Vagina (tissue), 2 donors: ENCODE measurements around the gene ROPN1B. TPM values are rescaled to one million over a fixed set of nuclear protein-coding genes. Genes with fewer than 3 reads are reported as not detected.

Experiments
- DNase-seq, 2 donors: peaks; one replicate each; pipeline ENCODE4 v3.0.0-alpha.2; 2017; ENCODE audit errors: extremely low spot score in 2 of 2
- H3K27ac ChIP-seq: fragments of 200-600 bp; sonication (generic); one replicate; pipeline ENCODE4 v1.5.1; 2019
- H3K27me3 ChIP-seq: fragments of 200-600 bp; sonication (generic); one replicate; pipeline ENCODE4 v1.5.1; 2019
- H3K36me3 ChIP-seq, 2 donors: fragments of 200-600 bp; sonication (generic); one replicate each; pipeline ENCODE4 v1.5.1; 2017 to 2019
- H3K4me1 ChIP-seq: fragments of 200-600 bp; sonication (generic); one replicate; pipeline ENCODE4 v1.5.1; 2019
- H3K4me3 ChIP-seq, 2 donors: fragments of 200-600 bp; sonication (generic); 1 replicate in 1 of 2; 2 replicates in 1 of 2; pipeline ENCODE4 v1.5.1; 2016 to 2019
- H3K9me3 ChIP-seq: fragments of 200-600 bp; sonication (generic); one replicate; pipeline ENCODE4 v1.5.1; 2019
- POLR2A ChIP-seq, 2 donors: fragments of 450-650 bp; IDR thresholded peaks; one replicate each; pipeline ENCODE4 v1.6.1; 2017; ENCODE audit warnings: antibody characterized with exemption in 2 of 2, mild to moderate bottlenecking in 2 of 2, moderate library complexity in 2 of 2
- POLR2AphosphoS5 ChIP-seq, 2 donors: sonication (generic); formaldehyde crosslinking; IDR thresholded peaks; one replicate each; pipeline ENCODE4 v1.9.0; 2017; ENCODE audit warnings: antibody characterized with exemption in 2 of 2, mild to moderate bottlenecking in 2 of 2, low read depth in 1 of 2; ENCODE audit not compliant: insufficient read depth in 1 of 2
- intact Hi-C: fragments of 100-400 bp; cut with DNase I; formaldehyde crosslinking; loops from one replicate; pipeline ENCODE4 v1.15.1; 2023
- total RNA-seq: library from RNA; depleted of rRNA; stranded (reverse); fragments of >200 nt; gene quantifications from one replicate; pipeline ENCODE4 v1.2.3, GENCODE V29; 2016
- TF ChIP-seq, protein P1 (sequence below), 3 experiments: fragments of 450-650 bp in 2 of 3; fragments of 200-600 bp in 1 of 3; sonication (generic) in 1 of 3; IDR thresholded peaks; one replicate each; pipeline ENCODE4 v1.5.1; 2017 to 2019; ENCODE audit warnings: antibody characterized with exemption in 3 of 3, mild to moderate bottlenecking in 2 of 3, moderate library complexity in 2 of 3

The ROPN1B gene
- total RNA-seq, 1 donor from 2014 or later = not detected

DNA sequence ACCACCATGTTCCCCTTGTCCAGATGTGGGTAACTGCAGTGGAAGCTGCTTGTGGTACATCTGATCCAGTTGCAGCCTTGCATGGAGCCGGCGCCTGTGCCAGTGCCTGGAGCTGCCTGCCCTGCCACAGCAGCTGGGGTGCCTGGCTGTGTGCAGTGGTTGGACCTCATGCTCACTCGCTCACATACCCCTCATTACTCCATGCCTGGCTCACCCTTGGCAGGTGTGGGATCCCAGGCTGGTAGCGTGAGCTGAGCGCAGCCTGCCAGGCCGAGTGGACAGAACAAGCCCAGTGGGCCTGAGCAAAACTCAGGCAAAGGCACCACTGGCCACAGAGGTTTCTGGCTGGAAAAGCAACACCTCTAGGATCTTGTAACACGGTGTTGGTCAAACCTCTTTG is 35.7 kb downstream of the ROPN1B start:
- H3K27me3 ChIP-seq = no peaks in the 10 kb centered on the region
- no peaks in the 10 kb centered on the region for H3K4me1 ChIP-seq
- no peak overlapping the region for H3K27ac ChIP-seq
- TF ChIP-seq, protein P1, sequence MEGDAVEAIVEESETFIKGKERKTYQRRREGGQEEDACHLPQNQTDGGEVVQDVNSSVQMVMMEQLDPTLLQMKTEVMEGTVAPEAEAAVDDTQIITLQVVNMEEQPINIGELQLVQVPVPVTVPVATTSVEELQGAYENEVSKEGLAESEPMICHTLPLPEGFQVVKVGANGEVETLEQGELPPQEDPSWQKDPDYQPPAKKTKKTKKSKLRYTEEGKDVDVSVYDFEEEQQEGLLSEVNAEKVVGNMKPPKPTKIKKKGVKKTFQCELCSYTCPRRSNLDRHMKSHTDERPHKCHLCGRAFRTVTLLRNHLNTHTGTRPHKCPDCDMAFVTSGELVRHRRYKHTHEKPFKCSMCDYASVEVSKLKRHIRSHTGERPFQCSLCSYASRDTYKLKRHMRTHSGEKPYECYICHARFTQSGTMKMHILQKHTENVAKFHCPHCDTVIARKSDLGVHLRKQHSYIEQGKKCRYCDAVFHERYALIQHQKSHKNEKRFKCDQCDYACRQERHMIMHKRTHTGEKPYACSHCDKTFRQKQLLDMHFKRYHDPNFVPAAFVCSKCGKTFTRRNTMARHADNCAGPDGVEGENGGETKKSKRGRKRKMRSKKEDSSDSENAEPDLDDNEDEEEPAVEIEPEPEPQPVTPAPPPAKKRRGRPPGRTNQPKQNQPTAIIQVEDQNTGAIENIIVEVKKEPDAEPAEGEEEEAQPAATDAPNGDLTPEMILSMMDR (IDR thresholded peaks at IDR 0.05) = no peak
- TF ChIP-seq POLR2AphosphoS5 (IDR thresholded peaks at IDR 0.05; ENCODE audit: insufficient read depth in 1 of 2, low read depth in 1 of 2) = no peak
- TF ChIP-seq POLR2A (IDR thresholded peaks at IDR 0.05) = no peak
- H3K4me3 ChIP-seq = no peak overlapping the region
- no peak for DNase-seq
- H3K36me3 ChIP-seq = peaks cover 0 to 34% of the 10 kb centered on the region in 2 donors
- no peaks in the 10 kb centered on the region for H3K9me3 ChIP-seq
- intact Hi-C loops = no loop called here

DNA sequence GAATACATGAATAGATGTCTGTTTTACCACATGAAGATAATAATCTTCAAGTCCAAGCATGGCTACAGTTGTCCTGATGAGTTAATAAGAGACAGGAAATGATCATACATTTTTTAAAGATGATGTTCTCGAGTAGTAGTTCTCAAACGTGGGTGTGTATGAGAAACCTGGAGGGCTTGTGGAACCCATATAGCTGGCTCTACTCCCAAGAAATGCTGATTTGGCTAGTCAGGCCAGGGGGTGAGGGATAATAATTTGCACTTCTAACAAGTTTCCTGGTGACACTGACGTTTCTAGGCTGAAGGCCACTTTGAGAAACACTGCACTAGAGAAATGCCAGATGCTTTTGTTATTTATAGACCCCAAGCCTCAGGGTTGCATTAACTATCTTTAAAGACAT is 37.0 kb downstream of the ROPN1B start:
- Histone ChIP-seq H3K4me3 (no peak overlapping the region), H3K36me3 (peaks cover 0 to 34% of the 10 kb centered on the region in 2 donors), H3K9me3 (no peaks in the 10 kb centered on the region), H3K4me1 (no peaks in the 10 kb centered on the region), H3K27me3 (no peaks in the 10 kb centered on the region), H3K27ac (no peak overlapping the region)
- DNase-seq = no peak
- TF ChIP-seq POLR2A (IDR thresholded peaks at IDR 0.05) (no peak), POLR2AphosphoS5 (IDR thresholded peaks at IDR 0.05; ENCODE audit: insufficient read depth in 1 of 2, low read depth in 1 of 2) (no peak)
- TF ChIP-seq, protein P1 (IDR thresholded peaks at IDR 0.05) = no peak
- intact Hi-C loops = no loop called here

- H3K4me3 ChIP-seq = no peak overlapping the region
- intact Hi-C loops = no loop called here
- peak in 1 of 2 donors; percentile 52 for DNase-seq
- H3K9me3 ChIP-seq = no peaks in the 10 kb centered on the region
- H3K4me1 ChIP-seq = no peaks in the 10 kb centered on the region
- H3K27me3 ChIP-seq = no peaks in the 10 kb centered on the region
- H3K36me3 ChIP-seq = peaks cover 0 to 46% of the 10 kb centered on the region in 2 donors
- H3K27ac ChIP-seq = no peak overlapping the region
- TF ChIP-seq POLR2A (IDR thresholded peaks at IDR 0.05) = no peak
- no peak for TF ChIP-seq POLR2AphosphoS5 (IDR thresholded peaks at IDR 0.05; ENCODE audit: insufficient read depth in 1 of 2, low read depth in 1 of 2)
- TF ChIP-seq, protein P1 (IDR thresholded peaks at IDR 0.05) = no peak
Measured at GRCh38 chr3:126008219-126008618, 39.2 kb downstream of the ROPN1B start.

DNA sequence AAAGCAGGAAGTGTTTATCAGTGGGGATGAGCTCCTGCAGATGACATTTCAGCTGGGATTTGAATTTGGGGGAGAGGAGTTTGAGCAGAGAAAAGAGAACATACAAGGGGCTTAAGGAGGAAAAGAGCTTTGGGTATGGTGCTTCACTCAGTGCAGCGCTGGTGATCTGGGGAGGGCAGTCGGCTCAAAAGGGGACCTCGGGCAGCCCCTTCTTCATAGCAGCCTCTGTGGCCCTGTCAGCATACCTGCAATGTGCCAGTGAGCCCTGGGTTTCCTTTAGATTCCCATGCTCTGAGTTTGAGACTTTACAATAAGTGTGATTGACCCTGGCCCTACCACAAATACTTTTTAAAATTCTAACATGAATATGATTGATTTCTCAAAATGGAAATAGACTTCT is 40.2 kb downstream of the ROPN1B start:
- peaks cover 0 to 55% of the 10 kb centered on the region in 2 donors for H3K36me3 ChIP-seq
- no peaks in the 10 kb centered on the region for H3K9me3 ChIP-seq
- DNase-seq = no peak
- no peak overlapping the region for H3K27ac ChIP-seq
- intact Hi-C loops = no loop called here
- no peak overlapping the region for H3K4me3 ChIP-seq
- H3K4me1 ChIP-seq = no peaks in the 10 kb centered on the region
- H3K27me3 ChIP-seq = no peaks in the 10 kb centered on the region
- TF ChIP-seq, protein P1 (IDR thresholded peaks at IDR 0.05) = no peak
- TF ChIP-seq POLR2A (IDR thresholded peaks at IDR 0.05) (no peak), POLR2AphosphoS5 (IDR thresholded peaks at IDR 0.05; ENCODE audit: insufficient read depth in 1 of 2, low read depth in 1 of 2) (no peak)

GRCh38 chr3:126013751-126014156 is 44.8 kb downstream of the ROPN1B start:
- no peaks in the 10 kb centered on the region for H3K27me3 ChIP-seq
- peaks cover 0 to 33% of the 10 kb centered on the region in 2 donors for H3K36me3 ChIP-seq
- H3K4me3 ChIP-seq = no peak overlapping the region
- no peaks in the 10 kb centered on the region for H3K9me3 ChIP-seq
- TF ChIP-seq, protein P1 (IDR thresholded peaks at IDR 0.05) = no peak
- TF ChIP-seq POLR2A (IDR thresholded peaks at IDR 0.05) (no peak), POLR2AphosphoS5 (IDR thresholded peaks at IDR 0.05; ENCODE audit: insufficient read depth in 1 of 2, low read depth in 1 of 2) (no peak)
- no peaks in the 10 kb centered on the region for H3K4me1 ChIP-seq
- peak in 1 of 2 donors; percentile 71 for DNase-seq
- no peak overlapping the region for H3K27ac ChIP-seq
- intact Hi-C loops = no loop called here
